Large intestine (tissue), 3 donors: ENCODE data around the gene ARHGAP24. TPM values are rescaled to one million over a fixed set of nuclear protein-coding genes. Genes with fewer than 3 reads are reported as not detected.

Source experiments
- DNase-seq, 2 donors: peaks; one replicate each; pipeline versions ENCODE4 v3.0.0 to v3.0.0-alpha.2; 2013
- H3K27ac ChIP-seq: one replicate; pipeline ENCODE4 v1.5.1; 2013; ENCODE audit warnings: low read length
- H3K27me3 ChIP-seq: 2 replicates; pipeline ENCODE4 v1.6.1; 2013; ENCODE audit warnings: low read length; ENCODE audit not compliant: control insufficient read depth, insufficient read depth
- H3K36me3 ChIP-seq: 2 replicates; pipeline ENCODE4 v1.6.1; 2013; ENCODE audit warnings: low read length; ENCODE audit not compliant: control insufficient read depth, insufficient read depth
- H3K4me1 ChIP-seq: one replicate; pipeline ENCODE4 v1.6.1; 2013; ENCODE audit warnings: low read length; ENCODE audit not compliant: control insufficient read depth, insufficient read depth
- H3K4me3 ChIP-seq: one replicate; pipeline ENCODE4 v1.5.1; 2013; ENCODE audit warnings: low read length
- H3K9me3 ChIP-seq: one replicate; pipeline ENCODE4 v1.6.1; 2013; ENCODE audit warnings: mild to moderate bottlenecking, low read depth, low read length, moderate library complexity; ENCODE audit not compliant: control insufficient read depth
- WGBS: methylation state at CpG from one replicate; pipeline ENCODE4 v1.1.5; 2013; ENCODE audit warnings: low lambda C conversion rate; ENCODE audit not compliant: insufficient coverage; 5-methylcytosine and 5-hydroxymethylcytosine counted together
- polyA plus RNA-seq: library from polyadenylated mRNA; unstranded; fragments of 120-200 nt; gene quantifications from one replicate; pipeline ENCODE4 v1.2.1, GENCODE V29; 2013

Gene ARHGAP24
- polyA plus RNA-seq, 1 donor, result 6.7 TPM

GRCh38 chr4:85696661-85697060, 221.7 kb downstream of the ARHGAP24 start:
- Histone ChIP-seq H3K4me1 (no peaks in the 10 kb centered on the region), H3K4me3 (no peak overlapping the region), H3K27me3 (no peaks in the 10 kb centered on the region), H3K9me3 (peaks cover 2% of the 10 kb centered on the region), H3K36me3 (no peaks in the 10 kb centered on the region), H3K27ac (no peak overlapping the region)
- WGBS, result 80% methylated on average over 2 of the region's 2 CpGs
- DNase-seq, result no peak

GRCh38 chr4:85697854-85698253, 222.9 kb downstream of the ARHGAP24 start:
- H3K4me1 ChIP-seq, result no peaks in the 10 kb centered on the region
- no peak overlapping the region for H3K4me3 ChIP-seq
- no peaks in the 10 kb centered on the region for H3K27me3 ChIP-seq
- H3K36me3 ChIP-seq, result no peaks in the 10 kb centered on the region
- H3K9me3 ChIP-seq, result peaks cover 2% of the 10 kb centered on the region
- no peak for DNase-seq
- H3K27ac ChIP-seq, result no peak overlapping the region

GRCh38 chr4:85700362-85700761, 225.4 kb downstream of the ARHGAP24 start:
- H3K4me1 ChIP-seq, result no peaks in the 10 kb centered on the region
- 83% methylated on average over 2 of the region's 3 CpGs for WGBS
- no peak for DNase-seq
- no peaks in the 10 kb centered on the region for H3K27me3 ChIP-seq
- no peaks in the 10 kb centered on the region for H3K36me3 ChIP-seq
- no peak overlapping the region for H3K27ac ChIP-seq
- no peaks in the 10 kb centered on the region for H3K9me3 ChIP-seq
- no peak overlapping the region for H3K4me3 ChIP-seq

GRCh38 chr4:85701861-85702321, 226.9 kb downstream of the ARHGAP24 start:
- no peak overlapping the region for H3K27ac ChIP-seq
- no peak for DNase-seq
- 83% methylated on average over 1 of the region's 1 CpG for WGBS
- H3K4me1 ChIP-seq, result no peaks in the 10 kb centered on the region
- H3K36me3 ChIP-seq, result no peaks in the 10 kb centered on the region
- H3K4me3 ChIP-seq, result no peak overlapping the region
- no peaks in the 10 kb centered on the region for H3K27me3 ChIP-seq
- no peaks in the 10 kb centered on the region for H3K9me3 ChIP-seq

- H3K4me3 ChIP-seq, result no peak overlapping the region
- no peak overlapping the region for H3K27ac ChIP-seq
- H3K27me3 ChIP-seq, result no peaks in the 10 kb centered on the region
- DNase-seq, result no peak
- H3K9me3 ChIP-seq, result no peaks in the 10 kb centered on the region
- 82% methylated on average over 2 of the region's 3 CpGs for WGBS
- H3K36me3 ChIP-seq, result no peaks in the 10 kb centered on the region
- no peaks in the 10 kb centered on the region for H3K4me1 ChIP-seq
Observed at GRCh38 chr4:85703096-85703495, 228.1 kb downstream of the ARHGAP24 start.

GRCh38 chr4:85707611-85708010, 232.7 kb downstream of the ARHGAP24 start:
- no peaks in the 10 kb centered on the region for H3K27me3 ChIP-seq
- H3K9me3 ChIP-seq, result no peaks in the 10 kb centered on the region
- DNase-seq, result no peak
- no peaks in the 10 kb centered on the region for H3K36me3 ChIP-seq
- WGBS, result 71% methylated on average over 4 of the region's 5 CpGs
- H3K4me1 ChIP-seq, result no peaks in the 10 kb centered on the region
- H3K27ac ChIP-seq, result no peak overlapping the region
- H3K4me3 ChIP-seq, result no peak overlapping the region

GRCh38 chr4:85708468-85708867, 233.5 kb downstream of the ARHGAP24 start:
- H3K27me3 ChIP-seq, result no peaks in the 10 kb centered on the region
- H3K4me3 ChIP-seq, result no peak overlapping the region
- H3K4me1 ChIP-seq, result no peaks in the 10 kb centered on the region
- DNase-seq, result no peak
- WGBS, result 33% methylated on average over 1 of the region's 5 CpGs
- no peaks in the 10 kb centered on the region for H3K9me3 ChIP-seq
- H3K36me3 ChIP-seq, result no peaks in the 10 kb centered on the region
- H3K27ac ChIP-seq, result no peak overlapping the region

- H3K9me3 ChIP-seq, result no peaks in the 10 kb centered on the region
- WGBS, result 100% methylated on average over 1 of the region's 5 CpGs
- H3K27ac ChIP-seq, result no peak overlapping the region
- no peaks in the 10 kb centered on the region for H3K27me3 ChIP-seq
- no peak overlapping the region for H3K4me3 ChIP-seq
- DNase-seq, result no peak
- H3K4me1 ChIP-seq, result no peaks in the 10 kb centered on the region
- no peaks in the 10 kb centered on the region for H3K36me3 ChIP-seq
Observed at GRCh38 chr4:85713005-85713404, 238.1 kb downstream of the ARHGAP24 start.

GRCh38 chr4:85715991-85716737, 241.2 kb downstream of the ARHGAP24 start:
- Histone ChIP-seq H3K4me1 (no peaks in the 10 kb centered on the region), H3K9me3 (no peaks in the 10 kb centered on the region), H3K4me3 (no peak overlapping the region), H3K27me3 (no peaks in the 10 kb centered on the region), H3K36me3 (no peaks in the 10 kb centered on the region), H3K27ac (no peak overlapping the region)
- 6% methylated on average over 2 of the region's 3 CpGs for WGBS
- DNase-seq, result no peak

GRCh38 chr4:85717351-85717750, 242.4 kb downstream of the ARHGAP24 start:
- Histone ChIP-seq H3K4me1 (no peaks in the 10 kb centered on the region), H3K36me3 (no peaks in the 10 kb centered on the region), H3K27me3 (no peaks in the 10 kb centered on the region), H3K9me3 (no peaks in the 10 kb centered on the region), H3K4me3 (no peak overlapping the region), H3K27ac (no peak overlapping the region)
- DNase-seq, result no peak
- no CpG with 5 or more reads among the region's 1 CpG for WGBS

GRCh38 chr4:85717847-85718246, 242.9 kb downstream of the ARHGAP24 start:
- Histone ChIP-seq H3K9me3 (no peaks in the 10 kb centered on the region), H3K36me3 (no peaks in the 10 kb centered on the region), H3K27ac (no peak overlapping the region), H3K4me3 (no peak overlapping the region), H3K27me3 (no peaks in the 10 kb centered on the region), H3K4me1 (no peaks in the 10 kb centered on the region)
- WGBS, result 93% methylated on average over 2 of the region's 2 CpGs
- no peak for DNase-seq
